NCI-H524 (cell line): ENCODE data around the gene DVL3.

Experiments used
- DNase-seq, 2 experiments: peaks; one replicate each; lab custom pipeline; 2025; lab: John Stamatoyannopoulos, UW

DVL3 gene

DNA sequence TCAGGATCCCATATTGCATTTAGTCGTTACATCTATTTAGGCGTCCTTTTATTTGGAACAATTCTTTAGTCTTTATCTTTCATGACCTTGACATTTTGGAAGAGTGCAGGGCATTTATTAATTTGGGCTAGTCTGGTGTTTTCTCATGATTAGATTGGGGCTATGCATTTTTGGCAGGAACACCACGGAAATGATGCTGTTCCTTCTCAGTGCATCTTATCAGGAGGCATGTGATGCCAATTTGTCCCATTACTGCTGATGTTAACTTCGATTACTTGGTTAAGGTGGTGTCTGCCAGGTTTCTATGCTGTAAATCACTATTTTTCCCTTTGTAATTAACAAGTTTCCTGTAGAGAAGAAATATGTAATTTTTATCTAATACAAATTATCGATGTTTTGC is 56.1 kb downstream of the DVL3 start:
- no peak for DNase-seq

DNA sequence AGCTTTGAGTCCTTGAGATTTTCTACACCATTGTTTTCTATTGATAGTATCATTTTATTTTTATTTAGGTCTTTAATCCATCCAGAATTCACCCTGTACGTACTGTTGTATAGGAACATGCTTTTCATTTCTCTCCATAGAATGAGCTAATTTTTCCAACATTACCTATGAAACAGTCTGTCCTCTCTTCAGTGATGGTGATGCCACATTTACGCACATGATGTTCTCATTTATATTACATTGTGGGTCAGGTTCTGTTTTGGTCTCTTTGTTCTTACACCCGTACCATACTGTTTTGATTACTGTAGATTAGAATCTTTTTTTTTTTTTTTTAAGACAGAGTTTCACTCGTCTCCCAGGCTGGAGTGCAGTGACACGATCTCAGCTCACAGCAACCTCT is 56.5 kb downstream of the DVL3 start:
- no peak for DNase-seq

DNA sequence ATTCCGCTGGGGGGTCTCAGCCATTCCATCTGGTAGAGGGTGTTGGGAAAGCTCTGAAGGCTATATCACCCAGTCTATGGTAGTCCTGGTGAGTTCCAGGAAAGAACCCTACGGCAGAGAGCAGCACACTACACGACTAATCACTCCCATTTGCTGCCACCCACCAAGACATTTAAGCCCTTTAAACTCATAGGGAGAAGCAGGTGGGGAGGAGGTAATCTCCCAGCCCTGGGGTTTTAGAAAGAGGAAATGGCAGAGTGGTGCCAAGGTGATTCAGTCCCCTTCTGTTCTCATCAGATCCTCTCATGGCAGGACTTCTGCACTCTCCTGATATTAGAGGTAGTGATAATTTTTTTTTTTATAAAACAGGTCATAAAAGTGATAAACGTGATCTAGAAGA is 63.6 kb downstream of the DVL3 start:
- peak; percentile 55 to 70 for DNase-seq

DNA sequence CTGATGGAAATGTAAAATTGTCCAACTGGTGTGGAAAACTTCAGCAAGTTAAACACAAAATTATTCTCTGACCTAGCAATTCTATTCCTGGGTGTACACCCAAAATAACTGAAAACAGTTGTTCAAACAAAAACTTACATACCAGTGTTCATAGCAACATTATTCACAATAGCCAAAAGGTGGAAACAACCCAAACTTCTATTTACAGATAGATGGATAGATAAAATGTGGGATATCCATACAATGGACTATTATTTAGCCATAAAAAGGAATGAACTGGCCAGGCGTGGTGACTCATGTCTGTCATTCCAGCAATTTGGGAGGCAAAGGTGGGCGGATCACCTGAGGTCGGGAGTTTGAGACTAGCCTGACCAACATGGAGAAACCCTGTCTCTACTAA is 67.3 kb downstream of the DVL3 start:
- no peak for DNase-seq
